Posterior cingulate gyrus (tissue), 11 donors: ENCODE results near the gene HOXC6.

Experiments
- DNase-seq, 10 donors: peaks; one replicate each; pipeline versions ENCODE4 v3.0.0 to v3.0.0-alpha.2; 2020 to 2021; ENCODE audit warnings: mixed read lengths in 3 of 10
- intact Hi-C: fragments of 100-400 bp; cut with DNase I; formaldehyde crosslinking; loops from one replicate; pipeline ENCODE4 v1.15.1; 2023

The HOXC6 gene

GRCh38 chr12:54012631-54013409, 15.4 kb upstream of the HOXC6 start:
- no peak for DNase-seq
- intact Hi-C loops, result no loop called here

DNA sequence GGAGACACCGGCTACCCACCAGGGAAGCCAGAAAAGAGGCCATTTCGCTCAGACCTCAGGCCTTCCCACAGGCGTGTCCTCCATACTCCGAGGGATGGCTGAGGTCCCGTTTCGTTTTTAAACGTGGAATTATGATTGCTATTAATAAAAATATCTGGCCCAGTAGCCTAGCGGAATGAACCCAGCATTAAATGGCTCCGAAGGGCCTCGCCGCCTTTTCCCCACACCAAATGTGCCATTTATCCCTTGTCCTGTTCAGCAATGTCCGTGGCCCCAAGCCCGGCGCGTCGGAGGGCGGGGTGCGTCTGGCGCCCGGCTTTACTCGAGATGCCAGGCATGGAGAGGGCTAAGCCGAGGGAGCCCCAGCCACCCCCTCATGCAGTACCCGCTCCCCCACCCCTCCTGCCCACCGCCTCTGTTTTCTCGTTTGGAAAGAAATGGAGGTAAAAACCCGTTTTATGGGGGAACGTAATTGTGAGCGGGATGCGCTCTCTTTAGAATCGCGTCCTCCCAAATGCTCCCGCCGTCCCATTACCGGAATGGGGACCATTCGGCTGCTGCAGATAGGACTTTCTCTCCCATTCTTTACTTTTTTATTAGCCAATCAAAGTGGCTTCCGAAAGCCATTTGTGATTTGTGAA, 13.7 kb upstream of the HOXC6 start:
- intact Hi-C loops, result no loop called here
- DNase-seq, result peak in 1 of 10 donors; percentile 20

DNA sequence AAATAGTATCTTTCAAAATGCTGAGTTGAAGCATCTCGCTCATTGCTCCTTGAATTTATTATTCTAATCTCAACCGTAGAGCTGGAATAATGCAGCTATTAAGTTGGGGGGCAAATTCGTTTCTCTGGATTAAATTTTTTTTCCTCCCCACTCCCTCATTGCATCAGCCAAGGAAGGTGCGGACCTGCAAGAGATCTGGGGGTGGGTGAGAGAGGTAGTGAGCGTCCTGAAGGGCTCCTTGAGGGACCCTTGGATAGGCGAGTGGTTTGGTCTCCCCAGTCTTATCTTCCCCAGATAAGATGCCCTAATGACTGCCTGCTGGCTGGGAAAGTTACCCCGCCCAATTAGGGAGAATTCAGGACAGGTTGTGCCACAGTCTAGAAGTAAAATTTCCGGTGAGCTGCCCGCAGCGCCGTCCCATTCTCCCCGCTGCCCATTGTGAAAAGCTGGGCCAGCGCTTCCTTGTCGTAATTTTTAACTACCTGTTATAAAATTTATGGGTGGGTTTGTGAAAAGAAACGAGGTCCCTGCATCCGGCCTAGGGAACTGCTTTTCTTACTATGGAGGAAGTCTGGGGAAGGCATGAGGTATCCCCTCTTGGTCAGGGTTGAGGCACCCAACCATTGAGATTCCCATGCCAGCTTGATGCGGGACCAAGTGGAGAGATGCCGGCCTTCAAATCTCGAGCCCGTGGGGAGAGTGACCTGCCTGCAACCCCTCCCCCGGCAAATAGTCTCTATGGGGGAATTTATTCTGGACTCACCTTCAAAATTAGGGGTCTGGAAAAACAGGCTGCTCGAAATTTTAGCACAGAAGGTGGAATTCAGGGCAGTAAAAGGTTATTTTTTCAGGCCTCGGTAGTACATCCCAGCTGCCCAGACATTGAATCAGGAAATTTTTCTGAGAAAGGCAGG, 13.0 kb upstream of the HOXC6 start:
- DNase-seq, result peak in 1 of 10 donors; percentile 31
- intact Hi-C loops, result no loop called here

DNA sequence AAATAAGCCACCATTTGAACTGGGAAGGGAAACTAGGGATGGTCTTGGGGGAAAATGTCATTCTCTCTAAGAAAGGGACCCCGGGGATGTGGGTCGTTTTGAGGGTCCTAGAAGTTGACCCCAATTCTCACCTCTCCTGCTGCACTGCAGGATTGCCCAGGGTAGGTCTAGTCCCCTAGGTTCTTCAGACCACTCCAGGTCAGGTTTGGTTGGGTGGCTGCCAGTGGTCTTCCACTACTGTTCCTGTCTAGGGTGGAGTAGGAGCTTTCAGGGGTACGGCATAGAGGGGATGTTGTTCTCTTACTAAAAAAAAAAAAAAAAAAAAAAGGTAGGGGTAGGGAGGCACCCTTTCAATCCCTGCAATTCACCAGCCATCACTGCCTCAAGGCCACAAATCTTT, 12.2 kb upstream of the HOXC6 start:
- peak in 2 of 10 donors; percentile 22 to 56 for DNase-seq
- intact Hi-C loops, result no loop called here

GRCh38 chr12:54016478-54016964, 11.7 kb upstream of the HOXC6 start:
- peak in 2 of 10 donors; percentile 30 to 34 for DNase-seq
- intact Hi-C loops, result no loop called here

- intact Hi-C loops, result no loop called here
- DNase-seq, result peak in 2 of 10 donors; percentile 10 to 25
Observed at GRCh38 chr12:54017027-54017788, 11.0 kb upstream of the HOXC6 start.

DNA sequence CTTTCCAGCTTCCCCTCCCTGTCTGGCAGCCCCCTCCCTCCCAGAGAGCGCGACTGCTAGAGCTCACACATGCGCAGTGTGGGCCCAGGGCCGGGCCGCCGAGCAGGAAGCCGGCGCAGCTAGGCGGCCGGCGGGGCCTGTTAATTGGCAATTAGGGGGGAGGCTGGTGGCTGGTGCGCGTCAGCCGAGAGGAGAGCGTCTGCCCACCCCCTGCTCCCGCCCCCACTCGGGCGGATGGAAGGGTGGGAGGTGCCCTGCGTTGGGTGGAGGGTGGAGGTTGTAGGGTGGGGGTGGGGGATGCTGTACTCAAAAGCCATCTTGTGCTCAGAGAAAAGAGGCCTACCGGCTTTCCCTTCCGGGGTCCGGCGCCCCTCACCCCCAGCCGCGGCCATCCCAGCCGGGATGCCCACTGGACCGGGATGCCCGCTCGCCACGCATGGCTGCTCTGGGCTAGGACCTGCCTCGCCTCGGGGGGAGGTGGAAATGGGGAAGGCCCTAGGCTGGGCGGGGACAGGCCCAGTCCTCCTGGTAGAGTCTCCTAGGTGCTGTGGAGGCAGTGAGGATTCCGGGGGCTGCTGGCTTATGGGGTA, 10.3 kb upstream of the HOXC6 start:
- intact Hi-C loops, result no loop called here
- DNase-seq, result peak in 9 of 10 donors; percentile 10 to 91 (median 41)

GRCh38 chr12:54018468-54018984, 9.7 kb upstream of the HOXC6 start:
- DNase-seq, result peak in 3 of 10 donors; percentile 42 to 68 (median 60)
- intact Hi-C loops, result no loop called here

DNA sequence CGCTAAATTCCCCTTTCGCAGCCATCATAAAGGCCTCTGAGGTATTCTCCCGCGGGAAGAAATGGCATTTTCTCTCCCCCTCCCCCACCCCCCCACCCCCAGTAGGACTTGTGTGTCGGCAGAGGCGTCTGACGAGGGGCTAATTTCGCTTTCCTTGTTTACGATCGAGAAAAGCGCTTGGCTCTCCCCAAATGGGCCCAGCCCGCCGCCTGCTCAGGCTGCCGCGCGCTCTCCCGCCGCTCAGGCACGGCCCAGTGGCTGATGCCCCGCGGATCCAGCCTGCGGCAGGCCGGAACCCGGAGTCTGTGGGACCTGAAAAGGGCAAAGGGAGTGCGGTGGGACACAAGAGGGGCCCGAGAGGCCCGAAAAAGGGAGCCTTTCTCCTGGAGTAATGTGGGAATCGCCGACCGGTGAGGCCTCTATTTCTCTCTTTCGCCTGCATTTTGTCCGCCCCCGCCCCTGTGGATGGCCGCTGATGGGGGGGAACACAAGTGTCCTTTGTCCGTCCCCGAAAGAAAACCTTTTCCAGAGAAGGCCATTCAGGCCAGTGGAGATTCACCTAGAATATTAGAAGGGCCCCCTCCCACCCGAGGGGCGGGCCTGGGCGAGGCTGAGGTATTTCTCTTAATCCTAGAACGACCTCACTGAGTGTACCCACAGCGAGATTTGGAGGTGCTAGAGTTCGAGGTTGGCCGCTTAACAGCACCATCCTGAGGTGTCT, 9.0 kb upstream of the HOXC6 start:
- intact Hi-C loops, result no loop called here
- DNase-seq, result peak in 2 of 10 donors; percentile 68 to 73

- peak in 1 of 10 donors; percentile 33 for DNase-seq
- intact Hi-C loops, result no loop called here
Observed at GRCh38 chr12:54019924-54020590, 8.2 kb upstream of the HOXC6 start.

GRCh38 chr12:54020591-54021405, 7.4 kb upstream of the HOXC6 start:
- intact Hi-C loops, result no loop called here
- DNase-seq, result peak in 1 of 10 donors; percentile 41

DNA sequence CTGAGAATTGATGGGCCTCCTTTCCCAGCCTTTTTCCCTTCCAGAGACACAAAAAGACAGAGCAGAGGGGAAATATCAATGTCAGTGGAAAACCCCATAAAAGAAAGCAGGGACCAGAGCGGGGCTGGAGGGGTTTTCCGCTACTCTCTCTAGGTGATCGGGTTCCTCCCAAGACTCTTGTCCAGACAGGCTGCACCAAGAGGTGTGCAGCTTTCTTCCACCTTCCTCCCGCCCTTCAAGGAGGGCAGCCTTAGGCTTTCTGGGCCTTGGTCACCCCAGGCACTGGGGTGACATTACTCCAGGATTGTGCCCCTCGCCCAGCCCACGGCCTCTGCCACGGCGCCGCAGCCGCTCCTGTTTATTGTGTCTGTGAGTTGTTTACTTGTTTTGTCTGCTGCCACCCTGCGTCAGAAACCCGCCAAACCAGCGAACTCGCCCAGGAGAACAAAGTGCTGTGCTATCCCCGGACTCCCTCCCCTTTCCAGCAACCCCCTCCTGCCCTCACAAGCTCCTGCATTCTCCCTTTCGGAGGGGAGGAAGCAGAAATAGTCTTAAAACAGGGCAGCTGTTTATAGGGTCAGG, 6.7 kb upstream of the HOXC6 start:
- DNase-seq, result peak in 1 of 10 donors; percentile 60
- intact Hi-C loops, result no loop called here

DNA sequence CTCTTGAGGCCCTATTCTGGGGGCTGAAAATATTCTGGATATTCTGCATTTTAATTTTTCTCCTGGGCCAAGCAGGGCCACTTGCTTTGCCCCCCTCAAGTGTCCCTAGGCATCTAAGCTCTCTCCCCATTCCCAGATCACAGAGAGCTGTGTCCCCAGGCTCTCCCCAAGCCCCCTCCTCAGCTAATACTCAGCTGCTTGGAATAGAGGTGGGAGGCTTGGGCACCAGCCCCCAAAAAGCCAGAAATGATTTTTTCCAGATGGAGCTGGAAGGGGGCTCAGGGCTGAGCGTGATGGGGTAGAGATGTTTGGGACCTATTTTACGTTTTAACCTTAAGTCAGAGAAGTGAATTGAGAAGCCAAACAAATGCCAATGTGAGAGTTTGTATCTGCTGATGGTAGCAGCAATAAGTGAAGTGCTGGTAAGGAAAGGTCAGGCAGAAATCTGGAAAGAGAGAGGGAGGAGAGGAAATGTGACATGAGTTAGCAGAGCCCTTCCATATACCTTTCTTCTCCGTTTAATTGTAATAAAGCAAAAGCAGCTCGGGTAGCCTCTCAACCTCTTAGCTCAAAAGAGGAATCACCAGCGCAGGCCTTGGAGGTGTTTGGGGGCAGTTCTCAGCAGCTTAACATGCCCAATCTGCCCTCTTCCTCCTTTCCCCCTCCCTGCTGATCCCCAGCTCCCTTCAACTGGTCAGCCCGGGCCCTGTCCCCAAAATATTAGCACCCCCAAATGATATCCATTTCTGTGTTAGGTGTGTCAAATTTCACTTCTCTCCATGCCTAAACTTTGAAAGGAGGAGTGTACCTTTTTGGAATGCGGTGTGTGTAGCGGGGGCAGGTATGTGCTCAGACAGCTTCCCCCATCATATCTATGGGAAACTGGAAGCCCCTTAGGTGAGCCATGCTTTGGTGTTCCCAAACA, 5.0 kb upstream of the HOXC6 start:
- intact Hi-C loops, result no loop called here
- DNase-seq, result peak in 1 of 10 donors; percentile 19

DNA sequence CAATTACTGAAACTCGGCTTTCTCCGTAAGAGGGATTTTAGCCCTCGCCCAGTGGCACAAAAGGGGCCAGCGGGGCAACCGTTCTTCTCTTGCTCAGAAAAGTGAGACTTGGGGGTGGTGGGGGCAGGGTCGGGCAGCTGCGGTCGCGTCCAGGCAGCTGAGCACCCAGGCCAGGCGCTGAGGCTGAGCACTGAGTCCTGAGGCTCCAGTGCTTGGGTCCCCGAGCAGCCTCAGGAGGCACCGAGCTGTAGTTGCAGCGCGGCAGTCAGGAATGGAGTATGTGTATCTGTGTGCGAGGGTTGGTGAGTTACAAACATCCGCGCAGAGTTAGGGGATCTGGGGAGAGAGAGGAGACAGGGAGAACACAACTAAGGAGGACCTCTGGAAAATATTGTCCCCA, 4.1 kb upstream of the HOXC6 start:
- peak in 1 of 10 donors; percentile 52 for DNase-seq
- intact Hi-C loops, result no loop called here

DNA sequence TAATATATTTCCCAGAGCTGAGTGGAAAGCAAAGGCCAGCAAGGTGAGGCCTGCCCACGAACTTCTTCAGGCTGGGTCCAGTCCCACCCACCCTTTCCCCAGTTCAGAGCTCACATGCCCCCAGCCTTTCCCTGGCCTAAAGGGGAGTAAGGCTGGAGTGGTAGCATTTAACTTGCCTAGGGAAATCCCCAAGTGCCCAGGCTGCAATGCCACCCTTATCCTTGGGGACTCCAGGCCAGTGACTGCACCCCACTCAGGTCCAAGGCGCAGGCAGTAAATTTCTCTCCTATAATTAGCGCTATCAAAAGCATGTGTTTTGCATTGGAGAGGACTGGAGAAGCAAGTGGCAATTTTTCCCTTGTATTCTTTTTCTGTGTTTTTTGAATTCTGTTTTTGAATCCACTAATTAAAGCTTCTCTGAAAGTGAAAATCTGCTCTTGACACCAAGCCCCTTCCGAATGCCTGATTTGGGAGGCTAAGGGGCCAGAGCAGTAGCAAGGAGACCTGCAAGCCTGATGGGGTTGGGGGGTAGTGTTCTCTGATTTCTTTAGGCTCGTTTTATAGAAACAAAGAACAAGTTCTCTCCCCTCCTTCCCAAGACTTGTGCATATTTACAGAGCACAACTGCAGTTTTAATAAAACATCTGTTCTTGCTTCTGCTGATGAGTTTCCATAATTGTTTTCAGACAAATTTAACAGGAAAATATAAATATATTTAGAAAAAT, 3.5 kb upstream of the HOXC6 start:
- intact Hi-C loops, result no loop called here
- peak in 1 of 10 donors; percentile 5 for DNase-seq
